HG02763 (cell line): ENCODE results near the gene PRSS22.

Source experiments
- ATAC-seq: cut with Tn5 transposase; IDR thresholded peaks from one replicate; pipeline ENCODE4 v1.9.1; 2021; ENCODE audit warnings: mild to moderate bottlenecking, moderate library complexity; ENCODE audit not compliant: unreplicated experiment

Gene PRSS22

GRCh38 chr16:2829501-2830354, 28.2 kb downstream of the PRSS22 start, which contains the start of gene ZG16B:
Gene ZG16B (plus strand): TSS chr16:2830303. CDS start chr16:2830442, 139 bp downstream.
- no peak for ATAC-seq

- ATAC-seq, result no peak
Observed at GRCh38 chr16:2828876-2829430, 29.0 kb downstream of the PRSS22 start.

GRCh38 chr16:2828521-2828840, 29.5 kb downstream of the PRSS22 start:
- no peak for ATAC-seq

GRCh38 chr16:2827831-2828520, 30.0 kb downstream of the PRSS22 start:
- ATAC-seq, result no peak

- ATAC-seq, result no peak
Observed at GRCh38 chr16:2827374-2827791, 30.6 kb downstream of the PRSS22 start.

GRCh38 chr16:2826591-2827373, 31.2 kb downstream of the PRSS22 start:
- no peak for ATAC-seq

- no peak for ATAC-seq
Observed at GRCh38 chr16:2825906-2826305, 32.1 kb downstream of the PRSS22 start.

- ATAC-seq, result no peak
Observed at GRCh38 chr16:2825049-2825742, 32.8 kb downstream of the PRSS22 start.

- ATAC-seq, result no peak
Observed at GRCh38 chr16:2824626-2825025, 33.3 kb downstream of the PRSS22 start.

- no peak for ATAC-seq
Observed at GRCh38 chr16:2822496-2822895, 35.5 kb downstream of the PRSS22 start.

- no peak for ATAC-seq
Observed at GRCh38 chr16:2822158-2822495, 35.8 kb downstream of the PRSS22 start.

GRCh38 chr16:2821487-2822157, 36.3 kb downstream of the PRSS22 start:
- no peak for ATAC-seq

GRCh38 chr16:2820836-2821486, 37.0 kb downstream of the PRSS22 start:
- no peak for ATAC-seq

GRCh38 chr16:2819939-2820835, 37.8 kb downstream of the PRSS22 start:
- no peak for ATAC-seq

GRCh38 chr16:2819179-2819938, 38.6 kb downstream of the PRSS22 start:
- no peak for ATAC-seq

GRCh38 chr16:2818272-2818876, 39.6 kb downstream of the PRSS22 start:
- no peak for ATAC-seq
